DMS114 treated with DMSO at 0.1 percent for 48 hours (cell line): ENCODE measurements around the gene RGS16.

Experiments used
- DNase-seq: peaks from one replicate; lab custom pipeline; 2025; ENCODE audit not compliant: unreplicated experiment; lab: John Stamatoyannopoulos, UW

RGS16 gene

DNA sequence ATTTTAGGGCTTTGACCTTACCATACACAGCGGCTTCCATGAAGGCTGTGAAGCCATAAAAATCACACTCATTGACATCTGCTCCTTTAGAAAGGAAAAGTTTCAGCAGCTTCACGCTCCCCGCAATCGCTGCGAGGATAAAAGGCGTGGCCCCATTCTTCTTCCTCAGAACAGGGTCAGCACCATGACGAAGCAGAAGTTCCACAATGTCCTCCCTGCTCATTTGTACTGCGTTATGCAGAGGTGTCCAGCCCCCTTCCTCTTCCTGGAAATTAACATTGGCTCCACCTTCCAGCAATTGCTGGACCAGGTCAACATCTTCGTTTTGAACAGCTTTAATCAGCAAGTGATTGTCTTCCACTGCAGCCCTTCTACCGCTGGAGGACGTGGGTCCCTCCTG, 17.8 kb downstream of the RGS16 start:
- no peak for DNase-seq

DNA sequence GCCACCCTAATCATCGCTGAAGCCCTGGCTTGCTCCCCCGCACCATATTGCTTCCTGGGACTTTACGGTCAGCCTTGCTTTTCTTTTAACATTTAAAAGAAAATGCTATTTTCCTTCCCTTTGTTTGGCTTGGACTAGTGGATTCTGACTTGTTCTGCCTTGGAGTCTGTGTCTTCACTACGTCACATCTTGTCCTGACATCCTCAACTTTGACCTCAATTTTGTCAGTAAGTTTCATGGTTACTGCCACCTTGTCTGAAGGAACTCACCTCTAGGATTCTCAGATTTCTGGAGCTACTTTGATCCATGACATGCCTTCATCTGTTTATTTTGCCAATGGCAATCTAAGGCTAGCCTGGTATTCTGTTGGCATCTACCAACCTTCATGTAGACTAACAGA, 19.4 kb downstream of the RGS16 start:
- DNase-seq = no peak

DNA sequence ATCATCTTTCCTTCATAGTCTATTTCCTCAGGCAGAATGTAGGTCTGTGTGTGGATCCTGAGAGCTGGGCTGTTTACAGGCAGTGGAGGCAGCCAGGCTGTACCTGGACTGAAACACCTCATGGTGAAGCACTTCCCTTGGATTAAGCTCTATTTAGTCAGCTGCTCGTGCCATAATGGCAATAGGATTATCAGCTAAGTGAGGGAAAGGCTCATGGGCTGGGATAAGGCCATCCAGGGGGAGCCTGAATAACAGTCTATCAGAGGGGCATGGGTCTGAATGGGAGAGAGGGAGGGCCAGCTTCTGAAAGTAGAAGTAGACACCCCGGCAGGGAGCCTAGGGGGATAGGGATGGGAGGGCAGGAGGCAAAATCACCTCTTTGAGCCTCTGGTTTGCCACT, 23.5 kb downstream of the RGS16 start:
- no peak for DNase-seq

DNA sequence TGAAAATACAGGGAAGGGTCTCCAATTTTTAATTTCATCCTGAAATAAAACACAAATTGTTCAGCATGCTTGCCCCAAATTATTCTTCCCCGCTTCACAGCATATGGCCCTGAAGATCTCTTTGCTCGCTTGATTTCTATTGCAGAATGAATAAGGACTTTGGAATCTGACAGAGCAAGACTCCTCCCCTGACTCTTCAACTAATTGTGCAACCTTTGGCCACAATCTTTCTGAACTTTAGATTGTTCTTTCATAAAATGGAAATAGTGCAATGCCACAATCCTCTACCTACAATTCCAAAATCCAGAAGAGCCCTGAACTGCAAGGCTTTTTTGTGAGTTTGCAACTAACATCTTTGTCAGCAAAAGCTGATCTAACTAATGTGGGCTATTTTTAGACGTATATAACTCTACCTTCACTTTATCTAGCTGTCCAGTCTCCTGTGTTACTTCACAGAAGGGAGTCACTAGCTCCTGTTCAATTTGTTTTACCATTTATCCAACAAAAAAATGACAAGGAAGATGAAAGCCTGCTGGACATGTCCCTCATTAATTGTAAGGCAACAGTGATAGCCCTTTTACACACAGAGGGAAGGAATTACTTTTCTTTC, 28.5 kb downstream of the RGS16 start:
- DNase-seq = no peak

DNA sequence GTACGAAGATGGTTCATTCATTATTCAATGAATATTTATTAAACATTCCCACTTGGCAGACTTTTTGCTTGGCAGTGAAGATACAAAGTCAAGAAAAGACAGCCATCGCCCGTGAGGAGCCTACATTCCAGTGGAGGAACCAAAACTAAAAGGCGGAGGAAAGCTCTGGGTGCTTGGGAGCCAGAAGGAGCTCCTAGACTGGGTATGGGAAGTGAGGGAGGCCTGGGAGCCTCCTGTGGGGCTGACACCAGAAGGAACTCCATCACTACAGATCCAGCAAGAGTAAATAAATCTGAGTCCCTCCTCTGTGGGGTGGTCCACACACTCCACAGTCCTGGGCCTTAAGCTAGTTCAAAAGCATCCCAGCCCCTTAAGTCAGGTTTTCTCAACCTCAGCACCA, 30.0 kb downstream of the RGS16 start:
- no peak for DNase-seq

DNA sequence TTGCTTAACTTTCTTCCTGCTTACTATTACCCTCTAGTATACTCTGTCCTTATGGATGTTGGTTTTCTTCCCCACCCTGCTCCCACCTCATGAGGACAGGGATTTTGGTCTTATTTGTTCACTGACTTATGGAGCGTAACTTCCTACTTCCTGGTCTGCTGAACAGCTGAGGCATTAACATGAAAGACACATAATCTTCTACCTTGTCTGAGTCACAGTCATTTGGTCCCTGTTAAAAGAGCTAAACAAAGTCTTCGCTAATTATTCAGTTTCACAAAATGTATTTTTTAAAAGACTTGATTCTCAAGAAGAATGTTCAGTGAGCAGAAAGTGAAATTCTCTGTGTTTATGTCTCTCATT, 33.6 kb downstream of the RGS16 start:
- no peak for DNase-seq

DNA sequence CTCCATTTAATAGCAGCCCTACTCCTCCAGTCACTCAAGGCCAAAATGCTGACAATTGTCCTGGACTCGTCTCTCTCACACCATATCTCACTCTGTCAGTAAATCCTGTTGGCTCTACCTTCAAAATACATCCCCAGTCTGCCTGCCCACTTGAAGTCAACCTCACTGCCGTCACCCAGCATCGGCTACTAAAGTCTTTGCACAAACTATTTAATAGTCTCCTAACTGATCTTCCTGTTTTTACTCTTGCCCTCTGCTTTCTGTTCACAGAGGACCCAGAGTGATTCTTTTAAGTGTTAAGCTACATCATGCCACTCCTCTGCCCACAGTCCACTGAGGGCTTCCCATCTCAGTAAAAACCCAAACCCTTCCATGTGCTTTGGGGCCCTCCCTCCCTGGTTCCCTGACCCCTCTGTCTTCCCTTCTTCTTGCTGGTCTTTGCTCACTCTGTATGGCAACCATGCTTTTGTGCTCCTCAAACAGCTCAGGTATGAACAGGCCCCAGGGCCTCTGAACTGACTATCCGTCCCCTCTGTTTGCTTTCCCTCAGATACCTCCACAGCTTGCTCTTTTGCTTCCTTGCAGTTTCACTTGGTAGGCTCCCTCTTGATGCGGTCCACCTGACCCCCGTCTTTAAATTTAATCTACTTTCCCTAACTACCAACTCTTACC, 34.1 kb downstream of the RGS16 start:
- no peak for DNase-seq

DNA sequence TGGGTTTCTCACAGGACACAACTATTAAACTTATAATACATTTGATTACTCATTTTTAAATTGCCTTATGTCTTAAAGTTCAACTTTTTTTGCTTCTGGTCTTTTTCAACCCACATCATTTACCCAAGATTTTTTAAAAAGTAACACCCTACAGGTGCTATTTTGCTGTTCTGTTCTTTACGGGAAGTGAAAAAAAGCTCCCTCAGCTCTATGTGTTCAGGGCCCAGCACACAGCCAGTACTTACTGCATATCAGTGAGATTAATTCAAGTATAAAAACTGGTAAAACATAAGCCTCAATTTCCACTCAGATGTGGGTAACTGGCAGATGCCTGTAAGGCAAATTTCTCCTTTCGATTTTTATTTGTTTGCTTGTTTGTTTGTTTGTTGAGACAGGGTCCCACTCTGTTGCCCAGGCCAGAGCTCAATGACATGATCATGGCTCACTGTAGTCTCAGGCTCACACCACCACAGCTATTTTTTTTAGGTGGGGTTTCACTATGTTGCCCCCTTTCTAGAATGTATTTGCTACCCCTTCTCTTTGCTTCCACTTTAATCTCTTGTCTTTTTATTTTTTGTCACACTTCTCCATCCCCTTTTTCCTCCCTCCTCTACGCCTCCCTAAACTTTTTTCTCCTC, 35.4 kb downstream of the RGS16 start:
- no peak for DNase-seq

DNA sequence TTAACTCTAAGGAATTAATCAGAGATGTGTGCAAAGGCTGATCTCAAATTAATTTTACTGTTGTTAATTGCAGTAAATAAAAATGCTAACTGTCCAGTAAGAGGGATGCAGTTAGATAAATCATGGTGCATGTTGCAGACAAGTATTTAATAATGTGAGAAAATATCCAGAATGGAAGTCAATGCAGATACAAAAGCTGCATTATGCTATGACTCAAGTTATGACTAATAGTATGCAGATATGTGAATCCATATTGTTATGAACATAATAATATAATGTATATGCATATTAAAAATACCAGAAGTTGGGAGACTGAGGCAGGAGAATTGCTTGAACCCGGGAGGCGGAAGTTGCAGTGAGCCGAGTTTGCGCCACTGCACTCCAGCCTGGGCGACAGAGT, 36.6 kb downstream of the RGS16 start:
- no peak for DNase-seq

DNA sequence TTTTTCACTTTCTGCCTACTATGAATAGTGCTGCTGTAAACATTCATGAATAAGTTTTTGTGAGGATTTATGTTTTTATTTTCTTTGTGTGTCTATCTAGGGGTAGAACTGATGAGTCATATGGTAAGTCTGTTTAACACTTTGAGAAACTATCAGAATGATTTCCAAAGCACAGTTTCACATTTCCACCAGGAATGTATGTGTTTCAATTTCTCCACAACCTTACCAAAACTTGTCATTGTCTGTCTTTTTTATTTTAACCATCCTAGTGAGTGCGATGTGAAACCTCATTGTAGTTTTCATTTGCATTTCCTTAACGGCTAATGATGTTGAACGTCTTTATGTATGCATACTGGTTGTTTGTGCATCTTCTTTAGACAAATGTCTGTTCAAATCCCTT, 38.7 kb downstream of the RGS16 start:
- DNase-seq = no peak

DNA sequence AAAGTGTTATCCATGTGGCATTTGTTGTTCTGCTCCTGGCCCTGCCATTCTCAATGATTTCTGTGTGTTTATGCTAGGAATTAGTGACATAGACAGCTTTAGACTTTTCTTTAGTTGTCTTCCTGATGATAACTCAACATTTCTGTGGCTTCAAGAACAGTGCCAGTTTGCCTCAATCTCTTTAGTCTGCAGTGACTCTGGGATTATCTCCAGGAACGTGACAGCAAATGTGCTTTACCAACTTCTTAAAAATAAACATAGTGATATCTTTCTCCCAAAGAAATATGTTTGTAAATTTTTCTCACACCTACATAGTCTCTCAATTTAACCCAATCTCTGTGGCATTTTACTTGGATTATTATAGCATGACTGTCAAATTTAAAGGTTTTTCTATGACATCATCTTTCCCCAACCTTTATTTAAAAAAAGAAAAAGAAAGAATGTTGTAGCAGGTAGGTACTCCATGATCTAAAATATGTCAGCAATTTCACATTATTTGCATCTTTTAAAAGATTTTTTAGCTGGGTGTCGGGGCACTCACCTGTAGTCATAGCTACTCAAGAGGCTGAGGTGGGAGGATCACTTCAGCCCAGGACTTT, 39.7 kb downstream of the RGS16 start:
- DNase-seq = no peak

DNA sequence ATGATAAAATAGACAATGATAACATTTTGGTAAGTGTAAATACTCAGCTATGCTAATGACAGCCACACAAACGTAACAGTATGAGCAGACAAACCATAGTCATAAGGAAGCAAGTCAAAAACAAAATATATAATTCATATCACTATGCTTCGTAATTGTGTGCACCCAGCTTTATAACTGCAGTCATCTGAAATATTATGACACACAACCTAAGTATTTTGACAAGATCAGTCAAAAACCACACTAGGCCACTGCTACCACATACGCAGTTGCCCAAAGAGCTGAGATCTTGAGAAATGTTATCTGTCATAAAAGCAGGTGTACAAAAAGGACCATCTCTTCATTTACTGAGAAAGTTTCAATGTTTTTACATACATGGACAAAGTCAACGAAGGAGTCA, 41.1 kb downstream of the RGS16 start:
- no peak for DNase-seq

DNA sequence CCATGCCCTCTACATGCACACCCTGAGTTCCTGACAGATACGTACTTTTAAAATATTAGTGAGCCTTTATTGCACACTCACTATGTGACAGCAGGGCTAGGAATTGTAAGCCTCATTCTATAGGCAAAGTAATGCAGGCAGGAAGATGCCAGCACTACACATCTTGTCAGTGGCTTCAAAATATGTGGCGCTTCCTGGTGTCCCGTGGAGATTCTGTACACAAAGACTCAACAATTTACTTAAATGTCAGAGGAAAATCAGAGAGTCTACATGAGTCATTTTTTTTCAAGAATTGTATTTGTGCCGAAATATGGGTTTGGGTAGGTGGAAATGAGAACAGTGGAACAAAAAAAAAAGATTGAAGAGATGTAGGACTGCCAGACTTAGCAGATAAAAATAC, 42.7 kb downstream of the RGS16 start:
- DNase-seq = no peak

DNA sequence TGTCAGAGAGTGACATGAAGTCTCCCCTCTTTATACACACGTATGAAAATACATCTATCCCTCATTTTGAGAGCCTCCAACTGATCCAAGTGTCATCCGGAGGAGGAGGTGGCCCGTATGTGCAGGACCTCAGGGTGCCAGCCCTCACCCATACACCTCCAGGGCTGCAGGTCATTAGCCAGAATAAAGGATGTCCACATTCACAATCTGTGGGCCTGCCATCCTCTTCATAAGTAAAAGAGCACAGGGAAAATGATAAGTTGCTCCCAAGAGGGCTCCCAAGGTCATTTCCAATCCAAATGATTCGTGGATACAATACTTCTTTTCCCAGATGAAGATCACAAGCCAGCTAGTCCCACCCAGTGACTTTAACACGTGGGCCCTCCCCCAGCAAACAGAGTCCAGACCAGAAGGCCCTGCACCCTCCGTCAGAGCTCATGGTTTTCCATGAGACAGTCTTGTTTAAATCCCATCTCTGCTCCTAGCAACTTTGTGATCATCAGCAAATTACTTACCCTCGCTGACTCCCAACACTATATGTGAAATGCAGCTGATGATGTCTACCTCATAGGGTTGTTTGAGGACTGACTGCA, 43.7 kb downstream of the RGS16 start:
- no peak for DNase-seq

DNA sequence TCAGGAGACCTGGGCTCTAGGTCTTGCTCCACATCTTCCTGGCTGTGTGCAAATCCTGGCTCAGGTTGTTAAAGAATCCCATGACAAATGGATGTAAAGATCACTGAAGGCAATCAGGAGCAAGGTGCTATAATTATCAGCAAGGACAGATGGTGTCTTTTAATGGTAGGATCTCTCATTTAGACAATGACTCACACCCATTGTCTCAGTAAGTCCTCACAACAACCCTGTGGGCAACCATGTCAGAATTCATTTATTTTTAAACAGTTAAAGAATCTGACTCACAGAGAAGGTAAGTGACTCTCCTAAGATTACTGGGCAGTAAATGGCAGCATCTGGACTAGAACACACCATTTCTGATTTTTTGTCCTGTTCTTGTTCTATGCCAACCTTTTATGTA, 47.9 kb downstream of the RGS16 start:
- DNase-seq = no peak

DNA sequence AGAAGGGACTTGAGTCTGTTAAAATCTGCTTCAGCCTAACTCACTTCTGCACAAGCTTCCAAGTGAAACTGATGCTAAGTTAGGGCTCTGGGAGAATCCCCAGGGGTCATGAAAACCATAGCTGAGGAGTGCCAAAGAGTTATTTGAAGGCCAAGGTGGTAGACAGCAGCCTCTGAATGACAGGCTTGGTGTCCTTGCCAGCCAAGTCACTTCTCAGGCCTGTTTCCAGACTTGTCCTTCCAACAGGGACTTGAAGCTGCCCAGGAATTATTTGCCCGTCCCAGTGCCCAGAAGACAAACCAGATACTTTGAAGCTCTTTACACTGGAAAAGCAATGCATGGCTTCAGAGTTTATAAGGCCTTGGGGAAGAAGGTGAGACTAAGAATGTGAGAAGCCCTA, 48.7 kb downstream of the RGS16 start:
- DNase-seq = no peak

DNA sequence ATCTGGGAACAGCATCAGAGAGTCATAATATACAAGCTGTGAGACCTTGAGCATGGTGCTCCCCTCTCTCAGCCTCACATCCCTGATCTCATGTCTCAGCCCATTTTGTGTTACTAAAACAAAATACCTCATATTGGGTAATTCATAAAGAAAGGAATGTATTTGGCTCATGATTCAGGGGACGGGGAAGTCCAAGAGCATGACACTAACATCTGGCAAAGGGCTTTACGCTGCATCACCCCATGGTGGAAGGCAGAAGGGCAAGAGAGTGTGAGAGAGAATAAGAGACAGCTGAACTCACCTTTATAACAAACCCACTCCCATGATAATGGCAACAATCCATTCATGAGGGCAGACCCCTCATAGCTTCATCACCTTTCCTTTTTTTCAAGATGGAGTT, 51.7 kb downstream of the RGS16 start:
- DNase-seq = no peak

DNA sequence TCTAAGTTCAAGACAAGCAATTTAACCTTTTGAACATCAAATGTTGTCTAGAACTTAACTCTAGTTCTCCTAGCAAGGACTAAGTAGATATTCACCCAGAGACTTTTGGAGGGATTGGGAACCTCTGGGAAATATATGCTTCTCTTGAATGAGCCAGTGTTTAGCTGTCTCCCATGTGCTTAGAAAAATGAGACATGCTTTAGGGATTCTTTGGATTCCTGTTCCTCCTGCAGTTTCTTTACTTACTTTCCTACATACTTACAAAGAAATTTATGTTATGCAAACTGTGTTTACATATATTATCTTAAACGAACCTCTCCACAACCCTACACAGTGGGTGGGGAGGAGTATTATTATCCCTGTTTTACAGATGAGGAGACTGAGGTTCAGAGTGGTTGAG, 54.4 kb downstream of the RGS16 start:
- DNase-seq = no peak

DNA sequence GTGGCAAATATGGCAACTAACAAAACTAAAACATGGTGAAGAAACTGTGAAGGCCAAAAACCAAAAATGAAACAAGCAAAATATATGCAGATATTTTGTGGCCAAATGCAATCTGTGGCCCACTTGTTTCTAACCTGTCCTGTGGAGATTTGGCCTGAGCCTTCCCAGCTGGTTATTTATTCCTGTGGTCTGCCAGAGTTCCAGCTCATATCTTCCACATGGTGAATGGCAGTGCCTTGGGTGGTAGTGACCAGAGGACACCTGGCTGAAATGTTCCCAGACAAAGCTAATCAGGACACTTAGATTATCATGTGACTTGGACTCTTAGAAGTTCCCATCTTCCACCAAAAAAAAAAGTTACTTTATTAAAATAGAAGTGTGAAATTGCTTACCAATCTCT, 54.8 kb downstream of the RGS16 start:
- DNase-seq = no peak
